AG09309 (cell line): ENCODE results near the gene CSNK1E.

Experiments
- DNase-seq: peaks from one replicate; pipeline ENCODE4 v3.0.0-alpha.2; 2010; ENCODE audit warnings: low read depth
- H3K4me3 ChIP-seq: 2 replicates; pipeline ENCODE4 v1.5.1; 2011; ENCODE audit warnings: mild to moderate bottlenecking, low read depth, low read length, moderate library complexity; ENCODE audit not compliant: control insufficient read depth
- CTCF ChIP-seq: IDR thresholded peaks from 2 replicates; pipeline ENCODE4 v1.5.1; 2011; ENCODE audit warnings: mild to moderate bottlenecking, low read depth, low read length, inconsistent platforms; ENCODE audit not compliant: insufficient read depth, control insufficient read depth; ENCODE audit errors: missing control alignments

Gene CSNK1E

GRCh38 chr22:38295863-38296262 is 21.4 kb downstream of the CSNK1E start:
- TF ChIP-seq CTCF, result no peak
- H3K4me3 ChIP-seq, result no peak overlapping the region
- DNase-seq, result no peak

- no peak for DNase-seq
- no peak for TF ChIP-seq CTCF
- H3K4me3 ChIP-seq, result no peak overlapping the region
Observed at GRCh38 chr22:38295339-38295738, 21.9 kb downstream of the CSNK1E start.

- no peak for DNase-seq
- no peak for TF ChIP-seq CTCF
- no peak overlapping the region for H3K4me3 ChIP-seq
Observed at GRCh38 chr22:38294193-38294592, 23.0 kb downstream of the CSNK1E start.

- no peak for TF ChIP-seq CTCF
- H3K4me3 ChIP-seq, result no peak overlapping the region
- no peak for DNase-seq
Observed at GRCh38 chr22:38292694-38293093, 24.5 kb downstream of the CSNK1E start.

GRCh38 chr22:38291201-38291777 is 25.9 kb downstream of the CSNK1E start:
- DNase-seq, result no peak
- H3K4me3 ChIP-seq, result no peak overlapping the region
- no peak for TF ChIP-seq CTCF

- no peak for DNase-seq
- no peak overlapping the region for H3K4me3 ChIP-seq
- no peak for TF ChIP-seq CTCF
Observed at GRCh38 chr22:38290347-38290746, 26.9 kb downstream of the CSNK1E start.
